ENCODE results near the gene IL17RC. TPM values are rescaled to one million over a fixed set of nuclear protein-coding genes. Genes with fewer than 3 reads are reported as not detected.

Gene IL17RC
- total RNA-seq, 4 donors from 2014 or later = 22.3 to 125 (median 123) TPM

- no peak for TF ChIP-seq POLR2A (IDR thresholded peaks at IDR 0.05)
- TF ChIP-seq CTCF (IDR thresholded peaks at IDR 0.05) = no peak
- Histone ChIP-seq H3K27ac (peak overlapping the region in 3 of 4 donors; percentile 72 to 95 (median 74)), H3K9me3 (no peaks in the 10 kb centered on the region), H3K4me3 (peak overlapping the region in 2 of 4 donors; percentile 47 to 71), H3K36me3 (peaks cover 0 to 5% (median 0%) of the 10 kb centered on the region in 3 donors), H3K4me1 (peaks cover 0 to 41% (median 4%) of the 10 kb centered on the region in 4 donors), H3K27me3 (no peaks in the 10 kb centered on the region)
- DNase-seq = peak in 1 of 3 donors; percentile 55
These were observed 14.9 kb upstream of the IL17RC start for GRCh38 chr3:9901967-9902366.

GRCh38 chr3:9902372-9903237 is 14.3 kb upstream of the IL17RC start, which contains the start of gene IL17RE:
Gene IL17RE, plus strand, starts transcription at chr3:9902848. Its CDS starts 85 bp downstream, at chr3:9902933.
- Histone ChIP-seq H3K4me3 (peak within 1 kb of the TSS in 3 of 4 donors; percentile 31 to 71 (median 47)), H3K27me3 (no peaks in the 10 kb centered on the region), H3K36me3 (peaks cover 0 to 7% (median 0%) of the 10 kb centered on the region in 3 donors), H3K27ac (peak within 1 kb of the TSS in 3 of 4 donors; percentile 72 to 95 (median 74)), H3K4me1 (peaks cover 0 to 35% (median 4%) of the 10 kb centered on the region in 4 donors), H3K9me3 (no peaks in the 10 kb centered on the region)
- peak; percentile 65 to 79 for TF ChIP-seq POLR2A (IDR thresholded peaks at IDR 0.05)
- TF ChIP-seq CTCF (IDR thresholded peaks at IDR 0.05) = no peak
- DNase-seq = peak in 2 of 3 donors; percentile 78 to 89

GRCh38 chr3:9903238-9903624 is 13.7 kb upstream of the IL17RC start:
- Histone ChIP-seq H3K27ac (peak overlapping the region in 3 of 4 donors; percentile 72 to 95 (median 74)), H3K4me1 (peaks cover 0 to 31% (median 4%) of the 10 kb centered on the region in 4 donors), H3K9me3 (no peaks in the 10 kb centered on the region), H3K27me3 (no peaks in the 10 kb centered on the region), H3K36me3 (peaks cover 0 to 7% (median 0%) of the 10 kb centered on the region in 3 donors), H3K4me3 (peak overlapping the region in 3 of 4 donors; percentile 31 to 71 (median 47))
- DNase-seq = no peak
- TF ChIP-seq POLR2A (IDR thresholded peaks at IDR 0.05) (no peak), CTCF (IDR thresholded peaks at IDR 0.05) (no peak)

GRCh38 chr3:9903904-9904303 is 13.0 kb upstream of the IL17RC start:
- TF ChIP-seq CTCF (IDR thresholded peaks at IDR 0.05) (no peak), POLR2A (IDR thresholded peaks at IDR 0.05) (no peak)
- H3K27me3 ChIP-seq = no peaks in the 10 kb centered on the region
- H3K4me3 ChIP-seq = peak overlapping the region in 2 of 4 donors; percentile 47 to 71
- no peaks in the 10 kb centered on the region for H3K9me3 ChIP-seq
- H3K36me3 ChIP-seq = peaks cover 0 to 11% (median 0%) of the 10 kb centered on the region in 3 donors
- no peak for DNase-seq
- peaks cover 0 to 24% (median 4%) of the 10 kb centered on the region in 4 donors for H3K4me1 ChIP-seq
- peak overlapping the region in 1 of 4 donors; percentile 95 for H3K27ac ChIP-seq

GRCh38 chr3:9906480-9906879 is 10.4 kb upstream of the IL17RC start:
- Histone ChIP-seq H3K9me3 (no peaks in the 10 kb centered on the region), H3K4me3 (no peak overlapping the region), H3K4me1 (peaks cover 0 to 16% (median 3%) of the 10 kb centered on the region in 4 donors), H3K27me3 (no peaks in the 10 kb centered on the region), H3K27ac (no peak overlapping the region), H3K36me3 (peaks cover 0 to 31% (median 0%) of the 10 kb centered on the region in 3 donors)
- no peak for DNase-seq
- no peak for TF ChIP-seq POLR2A (IDR thresholded peaks at IDR 0.05)
- TF ChIP-seq CTCF (IDR thresholded peaks at IDR 0.05) = no peak

All from Peyer's patch (tissue), 4 donors.